SH-SY5Y (cell line): ENCODE measurements around the gene P3H2.

ENCODE experiments used
- GATA2 ChIP-seq: IDR thresholded peaks from 2 replicates; pipeline ENCODE4 v1.6.1; 2011; ENCODE audit warnings: mild to moderate bottlenecking, low read depth, low read length
- GATA3 ChIP-seq: IDR thresholded peaks from 2 replicates; pipeline ENCODE4 v1.6.1; 2011; ENCODE audit warnings: low read depth, mild to moderate bottlenecking, low read length, moderate library complexity

DNA sequence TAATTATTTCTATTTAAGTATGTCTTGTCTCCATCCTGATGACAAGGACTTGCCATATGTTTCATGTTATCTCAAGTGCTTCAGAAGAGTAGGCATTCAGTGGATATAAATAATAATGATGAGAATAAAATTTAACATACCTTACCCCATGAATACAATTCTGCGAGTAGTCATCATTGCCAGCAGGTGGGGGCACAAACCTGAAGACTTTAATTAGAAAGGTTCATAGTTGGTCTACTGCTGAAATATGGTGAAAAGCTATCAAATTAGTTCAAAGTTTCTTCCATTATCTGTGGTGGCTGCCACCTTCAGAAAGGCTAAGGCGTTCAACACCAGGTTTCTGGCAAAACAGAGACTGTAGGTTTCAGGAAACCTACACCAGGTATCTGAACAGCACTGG lies 100.9 kb downstream of the P3H2 start:
- TF ChIP-seq GATA3 = no peak
- TF ChIP-seq GATA2 = no peak
